Muscle of leg (tissue), 11 donors: ENCODE results near the gene LPP. TPM values are rescaled to one million over a fixed set of nuclear protein-coding genes. Genes with fewer than 3 reads are reported as not detected.
A peak's percentile ranks its signal among the peaks of the same experiment; 100 is the strongest.

Experiments
- DNase-seq: peaks from one replicate; pipeline ENCODE4 v3.0.0; 2013
- H3K27ac ChIP-seq: one replicate; pipeline ENCODE4 v1.5.1; 2013; ENCODE audit warnings: mild to moderate bottlenecking, low read length, control low read depth
- H3K27me3 ChIP-seq: one replicate; pipeline ENCODE4 v1.6.1; 2013; ENCODE audit warnings: low read length; ENCODE audit not compliant: control insufficient read depth, insufficient read depth
- H3K36me3 ChIP-seq: one replicate; pipeline ENCODE4 v1.6.1; 2013; ENCODE audit warnings: low read length; ENCODE audit not compliant: control insufficient read depth, insufficient read depth
- H3K4me1 ChIP-seq: one replicate; pipeline ENCODE4 v1.6.1; 2013; ENCODE audit warnings: low read length; ENCODE audit not compliant: control insufficient read depth, insufficient read depth
- H3K4me3 ChIP-seq: one replicate; pipeline ENCODE4 v1.5.1; 2013; ENCODE audit warnings: low read length, control low read depth
- H3K9me3 ChIP-seq: replicated peaks from 2 replicates; pipeline ENCODE4 v1.6.1; 2013; ENCODE audit warnings: low read depth, low read length; ENCODE audit not compliant: control insufficient read depth
- WGBS: methylation state at CpG from one replicate; pipeline ENCODE4 v1.1.5; 2013; ENCODE audit warnings: missing lambda C conversion rate; ENCODE audit not compliant: insufficient coverage; 5-methylcytosine and 5-hydroxymethylcytosine counted together
- polyA plus RNA-seq, 8 donors: library from polyadenylated mRNA; unstranded; fragments of 120-200 nt; gene quantifications; one replicate each; pipeline versions ENCODE4 v1.2.1 to v1.2.3, GENCODE V29; 2013; ENCODE audit warnings: inconsistent platforms in 1 of 8, low replicate concordance in 1 of 8; ENCODE audit not compliant: insufficient read length in 8 of 8, insufficient read depth in 1 of 8
- total RNA-seq: library from RNA; stranded (reverse); fragments of 120-200 nt; gene quantifications from one replicate; pipeline ENCODE4 v1.2.4, GENCODE V29; 2013

Gene LPP
- total and polyA plus RNA-seq, 9 donors = 8.9 to 24.3 (median 13.5) TPM

GRCh38 chr3:188674595-188674994 is 520.6 kb downstream of the LPP start:
- H3K9me3 ChIP-seq = no peaks in the 10 kb centered on the region
- H3K27ac ChIP-seq = no peak overlapping the region
- no peaks in the 10 kb centered on the region for H3K36me3 ChIP-seq
- no peak for DNase-seq
- WGBS = no CpG with 5 or more reads among the region's 3 CpGs
- H3K4me1 ChIP-seq = no peaks in the 10 kb centered on the region
- no peak overlapping the region for H3K4me3 ChIP-seq
- no peaks in the 10 kb centered on the region for H3K27me3 ChIP-seq

GRCh38 chr3:188677344-188677743 is 523.4 kb downstream of the LPP start:
- Histone ChIP-seq H3K36me3 (no peaks in the 10 kb centered on the region), H3K27ac (no peak overlapping the region), H3K4me1 (peaks cover 2% of the 10 kb centered on the region), H3K9me3 (no peaks in the 10 kb centered on the region), H3K27me3 (no peaks in the 10 kb centered on the region), H3K4me3 (no peak overlapping the region)
- WGBS = no CpG with 5 or more reads among the region's 1 CpG
- no peak for DNase-seq

GRCh38 chr3:188680189-188680588 is 526.2 kb downstream of the LPP start:
- no peak overlapping the region for H3K4me3 ChIP-seq
- no CpG with 5 or more reads among the region's 1 CpG for WGBS
- no peaks in the 10 kb centered on the region for H3K27me3 ChIP-seq
- peaks cover 8% of the 10 kb centered on the region for H3K4me1 ChIP-seq
- H3K27ac ChIP-seq = no peak overlapping the region
- no peaks in the 10 kb centered on the region for H3K9me3 ChIP-seq
- no peaks in the 10 kb centered on the region for H3K36me3 ChIP-seq
- DNase-seq = peak; percentile 59

GRCh38 chr3:188680605-188681004 is 526.6 kb downstream of the LPP start:
- H3K27me3 ChIP-seq = no peaks in the 10 kb centered on the region
- H3K27ac ChIP-seq = no peak overlapping the region
- H3K36me3 ChIP-seq = no peaks in the 10 kb centered on the region
- no peak for DNase-seq
- H3K4me3 ChIP-seq = no peak overlapping the region
- no CpG with 5 or more reads among the region's 3 CpGs for WGBS
- no peaks in the 10 kb centered on the region for H3K9me3 ChIP-seq
- peaks cover 8% of the 10 kb centered on the region for H3K4me1 ChIP-seq

- 73% methylated on average over 2 of the region's 4 CpGs for WGBS
- peaks cover 8% of the 10 kb centered on the region for H3K4me1 ChIP-seq
- H3K27ac ChIP-seq = no peak overlapping the region
- H3K4me3 ChIP-seq = no peak overlapping the region
- no peaks in the 10 kb centered on the region for H3K36me3 ChIP-seq
- no peaks in the 10 kb centered on the region for H3K27me3 ChIP-seq
- no peaks in the 10 kb centered on the region for H3K9me3 ChIP-seq
- DNase-seq = no peak
These were observed 528.4 kb downstream of the LPP start for GRCh38 chr3:188682316-188682715.

- H3K4me3 ChIP-seq = no peak overlapping the region
- peak; percentile 52 for DNase-seq
- H3K4me1 ChIP-seq = peaks cover 8% of the 10 kb centered on the region
- WGBS = no CpG with 5 or more reads among the region's 3 CpGs
- H3K27me3 ChIP-seq = no peaks in the 10 kb centered on the region
- no peak overlapping the region for H3K27ac ChIP-seq
- H3K36me3 ChIP-seq = no peaks in the 10 kb centered on the region
- no peaks in the 10 kb centered on the region for H3K9me3 ChIP-seq
These were observed 529.1 kb downstream of the LPP start for GRCh38 chr3:188683032-188683521.

GRCh38 chr3:188684276-188684675 is 530.3 kb downstream of the LPP start:
- no peaks in the 10 kb centered on the region for H3K36me3 ChIP-seq
- H3K27me3 ChIP-seq = no peaks in the 10 kb centered on the region
- H3K4me3 ChIP-seq = no peak overlapping the region
- no CpG with 5 or more reads among the region's 2 CpGs for WGBS
- no peak overlapping the region for H3K27ac ChIP-seq
- no peaks in the 10 kb centered on the region for H3K9me3 ChIP-seq
- H3K4me1 ChIP-seq = peaks cover 11% of the 10 kb centered on the region
- DNase-seq = no peak

- Histone ChIP-seq H3K36me3 (no peaks in the 10 kb centered on the region), H3K4me1 (peaks cover 11% of the 10 kb centered on the region), H3K27me3 (no peaks in the 10 kb centered on the region), H3K27ac (no peak overlapping the region), H3K9me3 (no peaks in the 10 kb centered on the region), H3K4me3 (no peak overlapping the region)
- no CpG with 5 or more reads among the region's 1 CpG for WGBS
- DNase-seq = no peak
These were observed 531.8 kb downstream of the LPP start for GRCh38 chr3:188685789-188686188.

- Histone ChIP-seq H3K27ac (no peak overlapping the region), H3K36me3 (no peaks in the 10 kb centered on the region), H3K27me3 (no peaks in the 10 kb centered on the region), H3K4me1 (peaks cover 11% of the 10 kb centered on the region), H3K4me3 (no peak overlapping the region), H3K9me3 (no peaks in the 10 kb centered on the region)
- WGBS = no CpG with 5 or more reads among the region's 2 CpGs
- no peak for DNase-seq
These were observed 532.4 kb downstream of the LPP start for GRCh38 chr3:188686324-188686723.

- Histone ChIP-seq H3K9me3 (no peaks in the 10 kb centered on the region), H3K4me3 (no peak overlapping the region), H3K27me3 (no peaks in the 10 kb centered on the region), H3K36me3 (no peaks in the 10 kb centered on the region), H3K4me1 (peaks cover 9% of the 10 kb centered on the region), H3K27ac (no peak overlapping the region)
- DNase-seq = no peak
- WGBS = no CpG with 5 or more reads among the region's 3 CpGs
These were observed 533.4 kb downstream of the LPP start for GRCh38 chr3:188687389-188687788.

GRCh38 chr3:188689101-188689574 is 535.2 kb downstream of the LPP start:
- Histone ChIP-seq H3K4me3 (no peak overlapping the region), H3K9me3 (no peaks in the 10 kb centered on the region), H3K4me1 (peaks cover 3% of the 10 kb centered on the region), H3K27me3 (no peaks in the 10 kb centered on the region), H3K27ac (no peak overlapping the region), H3K36me3 (no peaks in the 10 kb centered on the region)
- DNase-seq = peak; percentile 61
- WGBS = 63% methylated on average over 1 of the region's 2 CpGs
